Kasumi-1 (cell line): ENCODE data around the gene FAR2.
"Not testable (repeated sequence)": the region's sequence is repeated elsewhere in the genome, so short reads cannot be mapped to it uniquely, and the experiment has no call there.

Source experiments
- DNase-seq, 2 experiments: peaks; one replicate each; lab custom pipeline; 2025; lab: John Stamatoyannopoulos, UW

The FAR2 gene

GRCh38 chr12:29152981-29153630 is 4.0 kb downstream of the FAR2 start:
- DNase-seq: no peak

GRCh38 chr12:29155079-29155478 is 6.0 kb downstream of the FAR2 start:
- DNase-seq: peak; percentile 39 to 41

- no peak for DNase-seq
Measured at GRCh38 chr12:29157486-29157946, 8.4 kb downstream of the FAR2 start.

DNA sequence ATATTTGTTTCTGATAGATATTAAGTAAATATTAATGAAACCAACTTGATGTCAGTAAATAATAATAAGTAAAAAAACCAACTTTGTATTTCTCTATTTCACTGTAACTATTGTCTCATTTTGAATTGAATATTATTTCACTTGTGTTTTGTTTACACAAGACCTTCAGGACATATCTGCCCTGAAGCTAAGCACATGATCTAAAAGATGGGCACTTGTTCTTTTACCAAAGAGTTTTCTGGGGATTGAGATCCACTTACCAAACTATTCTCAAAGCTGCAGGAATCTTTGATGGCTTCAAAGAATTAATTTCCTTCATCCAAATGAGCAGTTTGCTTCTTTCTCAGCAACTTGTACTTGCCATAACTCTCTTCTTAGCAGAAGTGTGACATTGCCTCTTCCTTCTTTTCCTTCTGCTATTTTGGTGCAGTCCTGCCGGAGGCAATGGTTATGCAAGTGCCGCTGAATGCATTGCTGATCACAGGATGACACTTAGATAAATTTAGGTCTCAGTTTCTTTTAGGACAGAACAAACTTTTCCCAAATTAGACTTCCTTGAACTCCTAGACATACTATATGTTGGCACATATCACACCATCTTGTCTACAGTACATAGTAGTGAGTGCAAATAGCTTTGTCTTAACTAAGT is 9.2 kb downstream of the FAR2 start:
- DNase-seq: peak; percentile 67 to 70

- peak; percentile 30 to 42 for DNase-seq
Measured at GRCh38 chr12:29159661-29160060, 10.6 kb downstream of the FAR2 start.

- peak in 1 of 2 experiments; percentile 16 for DNase-seq
Measured at GRCh38 chr12:29160230-29160629, 11.2 kb downstream of the FAR2 start.

GRCh38 chr12:29163146-29163545 is 14.1 kb downstream of the FAR2 start:
- DNase-seq: no peak

DNA sequence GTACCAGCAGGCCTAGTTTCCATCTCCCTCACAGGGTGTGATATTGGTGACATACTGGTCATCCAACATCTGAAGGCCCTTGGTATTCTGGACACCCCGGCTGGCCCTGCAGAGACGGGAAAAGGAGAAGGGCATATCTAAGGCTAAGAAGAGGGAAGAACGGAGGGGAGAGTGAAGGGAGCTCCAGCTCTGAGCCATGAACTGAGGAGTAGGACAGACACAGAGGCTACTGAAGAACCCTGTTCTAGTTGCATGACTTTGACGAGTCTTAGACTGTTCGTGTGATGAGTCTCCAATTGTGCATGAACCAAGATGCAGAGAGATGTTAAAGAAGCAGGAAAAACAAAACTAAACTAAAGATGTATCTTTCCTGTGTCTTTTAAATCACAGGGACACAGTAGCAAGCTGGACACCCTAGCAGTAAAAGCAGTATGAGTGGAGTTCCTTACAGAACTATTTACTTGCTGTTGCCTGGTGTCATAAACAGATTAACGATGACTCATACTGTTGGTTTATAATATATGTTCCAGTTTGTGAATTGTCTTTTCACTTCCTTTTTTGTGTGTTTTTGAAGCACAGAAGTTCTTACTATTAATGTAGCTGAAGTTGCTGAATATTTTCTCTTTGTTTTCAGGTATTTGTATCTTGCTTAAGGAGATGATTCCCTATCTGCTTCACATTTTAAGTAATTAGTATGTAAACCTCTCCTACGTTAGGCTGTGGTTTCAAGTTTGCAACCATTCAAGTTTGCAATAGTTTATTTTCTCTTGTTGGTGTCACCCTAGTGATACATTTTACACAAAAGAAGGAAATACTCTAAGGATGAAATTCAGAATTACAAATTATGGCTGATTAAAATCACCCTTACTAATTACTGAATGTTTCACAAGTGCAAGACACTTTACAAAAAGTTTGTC is 15.7 kb downstream of the FAR2 start:
- DNase-seq: peak; percentile 85 to 88

GRCh38 chr12:29167445-29167844 is 18.4 kb downstream of the FAR2 start:
- no peak for DNase-seq

GRCh38 chr12:29167988-29168387 is 18.9 kb downstream of the FAR2 start:
- no peak for DNase-seq

GRCh38 chr12:29169978-29170377 is 20.9 kb downstream of the FAR2 start:
- DNase-seq: peak; percentile 39 to 53

DNA sequence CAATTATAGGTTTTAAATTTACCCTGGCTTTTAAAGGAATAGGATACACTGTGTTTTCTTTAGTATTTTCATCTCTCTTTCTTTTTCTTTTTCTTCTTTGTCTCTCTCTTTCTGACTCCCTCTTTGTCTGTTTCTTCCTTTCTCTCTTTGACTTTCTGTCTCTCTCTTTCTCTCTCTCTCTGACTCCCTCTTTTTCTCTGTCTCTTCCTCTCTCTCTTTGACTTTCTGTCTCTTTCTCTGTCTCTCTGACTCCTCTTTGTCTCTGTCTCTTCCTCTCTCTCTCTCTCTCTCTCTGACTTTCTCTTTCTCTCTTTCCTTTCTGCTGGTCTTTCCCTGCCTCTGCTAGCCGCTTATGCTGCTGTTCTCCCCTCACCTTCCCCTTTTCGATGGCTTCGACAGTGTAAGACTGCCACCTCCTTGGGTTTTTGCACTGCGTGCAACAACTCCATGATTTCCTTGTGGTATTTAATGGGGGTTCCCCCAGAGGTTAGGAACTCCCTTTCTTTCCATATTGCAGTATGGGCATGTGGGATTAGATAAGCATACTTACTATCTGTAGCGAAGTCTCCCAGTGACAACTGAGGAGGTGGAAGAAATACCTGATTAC is 21.5 kb downstream of the FAR2 start:
- DNase-seq: peak; percentile 41 to 64

DNA sequence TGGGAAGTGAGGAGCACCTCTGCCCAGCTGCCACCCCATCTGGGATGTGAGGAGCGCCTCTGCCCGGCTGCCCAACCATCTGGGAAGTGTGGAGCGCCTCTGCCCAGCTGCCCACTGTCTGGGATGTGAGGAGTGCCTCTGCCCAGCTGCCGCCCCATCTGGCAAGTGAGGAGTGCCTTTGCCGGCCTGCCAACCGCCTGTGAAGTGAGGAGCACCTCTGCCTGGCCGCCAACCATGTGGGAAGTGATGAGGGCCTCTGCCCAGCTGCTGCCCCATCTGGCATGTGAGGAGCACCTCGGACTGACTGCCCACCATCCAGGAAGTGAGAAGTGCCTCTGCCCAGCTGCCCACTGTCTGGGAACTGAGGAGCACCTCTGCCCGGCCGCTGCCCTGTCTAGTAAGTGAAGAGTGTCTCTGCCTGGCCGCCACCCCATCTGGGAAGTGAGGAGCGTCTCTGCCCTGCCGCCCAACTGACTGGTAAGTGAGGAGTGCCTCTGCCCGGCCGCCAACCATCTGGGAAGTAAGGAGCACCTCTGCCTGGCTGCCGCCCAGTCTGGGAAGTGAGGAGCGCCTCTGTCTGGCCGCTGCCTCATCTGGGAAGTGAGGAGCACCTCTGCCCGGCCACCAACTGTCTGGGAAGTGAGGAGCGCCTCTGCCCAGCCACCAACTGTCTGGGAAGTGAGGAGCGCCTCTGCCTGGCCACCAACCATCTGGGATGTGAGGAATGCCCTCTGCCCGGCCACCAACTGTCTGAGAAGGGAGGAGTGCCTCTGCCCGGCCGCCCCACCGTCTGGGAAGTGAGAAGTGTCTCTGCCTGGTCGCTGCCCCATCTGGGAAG is 22.6 kb downstream of the FAR2 start:
- no peak for DNase-seq

DNA sequence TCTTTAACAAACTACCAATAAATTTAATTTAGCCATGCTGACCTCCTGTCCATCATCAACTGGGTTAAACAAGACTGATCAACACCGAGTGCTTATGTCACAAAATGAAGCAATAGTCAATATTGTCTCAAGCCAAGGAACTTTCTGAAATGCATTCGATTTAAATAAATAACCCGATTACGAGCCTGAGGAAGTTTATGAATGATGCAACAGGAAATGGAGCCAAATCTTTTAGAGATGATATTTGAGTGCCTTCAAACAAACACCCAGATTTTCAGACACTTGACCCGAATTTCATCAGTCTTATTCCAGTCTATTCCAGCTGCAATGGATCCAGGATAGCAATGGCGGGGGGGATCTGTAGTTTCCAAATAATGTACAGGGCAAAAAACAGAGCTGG is 27.9 kb downstream of the FAR2 start:
- no peak for DNase-seq

DNA sequence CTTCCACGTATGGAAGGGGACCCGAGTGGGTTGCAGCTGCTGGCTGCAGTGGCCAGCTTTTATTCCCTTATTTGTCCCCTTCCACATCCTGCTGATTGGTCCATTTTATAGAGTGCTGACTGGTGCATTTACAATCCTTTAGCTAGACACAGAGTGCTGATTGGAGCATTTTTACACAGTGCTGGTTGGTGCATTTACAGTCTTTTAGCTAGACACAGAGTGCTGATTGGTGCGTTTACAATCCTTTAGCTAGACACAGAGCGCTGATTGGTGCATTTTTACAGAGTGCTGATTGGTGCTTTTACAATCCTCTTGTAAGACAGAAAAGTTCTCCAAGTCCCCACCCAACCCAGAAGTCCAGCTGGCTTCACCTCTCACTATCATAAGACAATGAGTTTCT is 33.2 kb downstream of the FAR2 start:
- not testable (repeated sequence) for DNase-seq

DNA sequence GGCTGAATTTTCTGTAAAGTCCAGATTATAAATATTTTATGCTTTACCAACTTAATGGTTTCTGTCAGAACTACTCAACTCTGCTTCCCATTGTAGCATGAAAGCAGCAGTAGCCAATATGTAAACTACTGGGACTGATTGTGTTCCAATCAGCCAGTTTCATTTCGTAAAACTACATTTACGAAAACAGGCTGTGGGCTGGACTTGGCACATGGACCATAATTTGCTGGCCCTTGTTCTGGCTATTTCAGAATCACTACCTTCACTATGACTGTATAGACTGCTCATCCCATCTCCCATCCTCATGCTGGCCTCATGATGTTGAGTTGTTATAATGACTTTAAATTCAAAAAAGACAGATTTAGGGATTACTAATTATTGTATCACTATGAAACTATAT is 38.7 kb downstream of the FAR2 start:
- DNase-seq: no peak

DNA sequence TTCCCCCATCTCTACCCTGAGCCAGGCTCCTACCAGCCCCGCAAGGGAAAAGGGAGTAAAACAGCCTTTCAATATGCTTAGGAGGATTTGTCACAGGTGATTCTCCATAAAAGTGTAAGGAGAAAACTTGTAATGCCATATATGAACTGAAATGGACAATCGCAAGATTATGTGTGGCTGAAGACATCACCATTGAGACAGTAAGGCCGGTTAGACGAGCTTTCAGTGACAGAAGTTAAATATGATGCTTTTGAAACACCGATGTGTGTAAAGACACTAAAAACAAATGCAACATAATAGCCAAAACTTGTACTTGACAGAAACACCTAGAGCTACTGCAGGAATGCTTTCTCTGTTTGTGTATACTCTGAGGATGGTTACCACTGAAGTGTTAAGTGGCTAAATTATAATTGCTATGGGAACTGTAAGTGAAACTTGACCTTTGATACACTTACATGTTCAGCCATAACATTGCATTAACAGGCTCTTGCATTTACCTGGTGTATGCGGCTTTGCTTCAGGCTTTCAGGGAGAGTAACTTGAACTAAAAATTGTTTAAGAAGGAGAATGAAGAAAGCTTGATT is 42.3 kb downstream of the FAR2 start:
- no peak for DNase-seq

DNA sequence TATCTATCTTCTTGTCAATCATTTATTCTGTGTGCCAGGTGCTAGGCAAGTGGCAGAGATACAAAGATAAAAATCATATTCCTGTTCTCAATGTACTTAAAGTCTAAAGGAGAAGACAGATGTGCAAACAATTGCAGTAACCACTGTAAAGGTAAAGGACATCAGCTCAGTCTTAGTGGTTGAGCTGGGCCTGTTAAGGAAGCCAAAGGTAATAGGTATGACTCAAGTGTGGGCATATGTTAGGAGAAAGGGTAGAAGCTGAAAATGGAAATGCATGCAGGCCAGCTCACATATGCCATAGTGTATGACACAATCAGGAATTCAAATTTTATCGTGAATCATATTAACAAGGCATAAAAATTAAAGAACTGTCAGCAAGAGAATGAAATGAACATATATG is 49.8 kb downstream of the FAR2 start:
- no peak for DNase-seq

DNA sequence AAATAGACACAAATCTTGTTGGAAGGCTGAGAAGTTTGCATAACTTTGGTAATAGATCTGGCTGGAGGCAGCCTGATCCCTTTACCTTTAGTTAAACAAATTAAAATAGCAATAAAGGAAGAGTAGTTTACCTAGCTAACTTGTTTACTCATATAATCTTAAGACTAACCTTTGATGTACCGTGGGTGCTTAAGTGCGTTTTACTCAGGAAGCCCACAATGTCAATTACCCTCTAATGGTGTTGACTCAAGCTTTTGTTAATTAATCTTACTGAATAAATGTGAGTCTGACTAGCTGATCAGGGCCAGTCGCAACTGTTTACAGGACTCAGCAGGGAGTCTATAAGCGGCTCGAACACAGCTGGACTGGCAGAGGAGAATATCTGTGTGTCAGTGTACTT is 51.5 kb downstream of the FAR2 start:
- DNase-seq: no peak

DNA sequence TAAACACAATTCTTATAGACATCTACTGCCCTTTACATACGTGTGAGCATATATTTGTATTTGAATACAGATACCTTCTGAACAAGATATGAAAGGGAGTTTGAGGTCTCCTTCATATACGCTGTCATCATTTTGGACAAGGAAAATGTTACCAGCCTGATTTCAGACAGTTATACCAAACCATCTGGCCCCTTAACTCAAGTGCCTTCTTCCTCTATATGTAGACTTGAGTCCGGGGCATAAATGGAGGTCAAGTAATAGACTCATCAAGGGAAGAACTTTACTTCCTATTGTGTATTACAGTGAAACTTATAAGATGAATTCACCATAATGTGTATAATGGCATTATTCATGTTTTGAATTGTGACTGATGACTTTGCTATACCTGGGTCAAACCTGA is 52.2 kb downstream of the FAR2 start:
- DNase-seq: no peak

DNA sequence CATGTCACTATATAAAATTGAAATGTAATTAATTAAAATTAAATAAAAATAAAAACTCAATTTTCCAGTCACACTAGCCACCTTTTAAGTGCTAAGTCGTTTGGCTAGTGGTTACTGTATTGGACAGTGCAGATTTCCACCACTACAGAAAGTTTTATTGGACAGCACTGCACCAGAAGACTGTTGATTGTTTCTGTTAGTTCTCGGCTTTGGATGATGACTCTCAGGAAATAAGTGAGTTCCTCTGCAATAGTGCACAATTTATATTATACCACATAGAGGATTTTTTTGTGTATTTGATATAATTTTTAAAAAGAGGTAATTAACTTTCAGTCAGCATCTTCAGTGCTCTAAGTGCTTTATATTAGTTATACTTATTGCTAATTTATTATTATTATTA is 52.7 kb downstream of the FAR2 start:
- no peak for DNase-seq
